CD4-positive, alpha-beta memory T cell (primary cell): ENCODE results near the gene PFN3. TPM values are rescaled to one million over a fixed set of nuclear protein-coding genes. Genes with fewer than 3 reads are reported as not detected.
"Not testable (repeated sequence)": the region's sequence is repeated elsewhere in the genome, so short reads cannot be mapped to it uniquely, and the experiment has no call there.

Experiments used
- CTCF ChIA-PET: fragments of 350-600 bp; sonication (Branson Sonifier 250); formaldehyde crosslinking; loops from one replicate; lab custom pipeline; 2021; ENCODE audit warnings: inconsistent platforms; ENCODE audit not compliant: partially characterized antibody; lab: Charles Lee
- POLR2A ChIA-PET: fragments of 350-600 bp; sonication (Branson Sonifier 250); formaldehyde crosslinking; loops from one replicate; lab custom pipeline; 2021; ENCODE audit not compliant: partially characterized antibody; lab: Charles Lee
- DNase-seq, 5 donors: peaks; one replicate each; pipeline versions ENCODE4 v3.0.0 to v3.0.0-alpha.2; 2020 to 2022; ENCODE audit warnings: mixed read lengths in 1 of 5
- H3K27ac ChIP-seq: one replicate; pipeline ENCODE4 v1.7.0; 2013; ENCODE audit warnings: low read depth, low read length
- H3K27me3 ChIP-seq: 2 replicates; pipeline ENCODE4 v1.7.0; 2013; ENCODE audit warnings: mild to moderate bottlenecking, low read length, moderate library complexity; ENCODE audit not compliant: insufficient read depth
- H3K36me3 ChIP-seq: 2 replicates; pipeline ENCODE4 v1.7.0; 2013; ENCODE audit warnings: mild to moderate bottlenecking, low read length, moderate library complexity; ENCODE audit not compliant: insufficient read depth
- H3K4me1 ChIP-seq: 2 replicates; pipeline ENCODE4 v1.7.0; 2013; ENCODE audit warnings: mild to moderate bottlenecking, low read length, moderate library complexity; ENCODE audit not compliant: insufficient read depth
- H3K4me3 ChIP-seq, 2 donors: one replicate each; pipeline ENCODE4 v1.7.0; 2013; ENCODE audit warnings: low read length in 2 of 2, mild to moderate bottlenecking in 1 of 2
- H3K9me3 ChIP-seq, 2 donors: one replicate each; pipeline ENCODE4 v1.7.0; 2013; ENCODE audit warnings: low read length in 2 of 2, control low read depth in 1 of 2; ENCODE audit not compliant: control insufficient read depth in 1 of 2
- H3K27ac Mint-ChIP-seq, 7 donors: one replicate each; pipeline ENCODE4 v1.8.0; 2020 to 2021; ENCODE audit warnings: mixed read lengths in 7 of 7, mild to moderate bottlenecking in 6 of 7, inconsistent platforms in 3 of 7, moderate library complexity in 3 of 7
- H3K27me3 Mint-ChIP-seq, 2 donors: one replicate each; pipeline ENCODE4 v1.8.0; 2020 to 2021; ENCODE audit warnings: mixed read lengths in 2 of 2
- H3K36me3 Mint-ChIP-seq, 2 donors: one replicate each; pipeline ENCODE4 v1.8.0; 2020 to 2021; ENCODE audit warnings: mixed read lengths in 2 of 2, inconsistent platforms in 1 of 2, mild to moderate bottlenecking in 1 of 2
- H3K4me1 Mint-ChIP-seq, 4 donors: one replicate each; pipeline ENCODE4 v1.8.0; 2020 to 2021; ENCODE audit warnings: mixed read lengths in 4 of 4, mild to moderate bottlenecking in 1 of 4
- H3K4me3 Mint-ChIP-seq, 8 donors: one replicate each; pipeline ENCODE4 v1.8.0; 2020 to 2021; ENCODE audit warnings: mixed read lengths in 8 of 8, mild to moderate bottlenecking in 7 of 8, moderate library complexity in 6 of 8, inconsistent platforms in 3 of 8
- H3K9me3 Mint-ChIP-seq, 8 donors: one replicate each; pipeline ENCODE4 v1.8.0; 2020 to 2021; ENCODE audit warnings: mixed read lengths in 8 of 8, mild to moderate bottlenecking in 5 of 8, inconsistent platforms in 3 of 8, moderate library complexity in 1 of 8
- intact Hi-C: fragments of 100-400 bp; cut with micrococcal nuclease; formaldehyde crosslinking; loops from one replicate; pipeline ENCODE4 v1.15.1; 2023
- polyA plus RNA-seq, 2 donors: library from polyadenylated mRNA; unstranded; fragments of 300-500 nt; fragmentation: Illumina TruSeq; gene quantifications; one replicate each; pipeline ENCODE4 v1.2.3, GENCODE V29; 2021
- total RNA-seq, 2 experiments: library from RNA; stranded (reverse); gene quantifications; one replicate each; pipeline ENCODE4 v1.2.3, GENCODE V29; 2021

The PFN3 gene
- total and polyA plus RNA-seq, 4 experiments from 2014 or later: not detected

GRCh38 chr5:177363565-177363964 is 36.9 kb downstream of the PFN3 start:
- H3K27me3 ChIP-seq: no peaks in the 10 kb centered on the region
- Mint-ChIP-seq H3K36me3 (peaks cover 18 to 47% of the 10 kb centered on the region in 2 donors), H3K9me3 (no peaks in the 10 kb centered on the region), H3K4me3 (peak overlapping the region in 7 of 8 donors; percentile 42 to 88 (median 57)), H3K27ac (peak overlapping the region in 3 of 7 donors; percentile 90 to 92 (median 91)), H3K27me3 (no peaks in the 10 kb centered on the region), H3K4me1 (peaks cover 45 to 82% (median 60%) of the 10 kb centered on the region in 4 donors)
- peaks cover 86% of the 10 kb centered on the region for H3K4me1 ChIP-seq
- ChIA-PET POLR2A (interaction anchor here (1.0 to 5.9 kb wide), 6 partner anchors 8 to 134 kb away, joined by 3 to 59 read pairs (median 5); partner anchors contain the start of genes LMAN2 and PDLIM7), CTCF (interaction anchor here (2.4 to 4.1 kb wide), 2 partner anchors 10 to 26 kb away, joined by 13 to 30 read pairs; no protein-coding TSS in a partner anchor)
- intact Hi-C loops: loop anchor here (5.0 kb wide), 2 partner anchors 39 to 61 kb away; partner anchors contain the start of genes PFN3, PRELID1 and RAB24
- DNase-seq: peak in 1 of 5 donors; percentile 11
- peaks cover 28% of the 10 kb centered on the region for H3K36me3 ChIP-seq
- no peaks in the 10 kb centered on the region for H3K9me3 ChIP-seq
- H3K4me3 ChIP-seq: peak overlapping the region in 1 of 2 donors; percentile 52
- peak overlapping the region; percentile 81 for H3K27ac ChIP-seq

- H3K27ac ChIP-seq: peak overlapping the region; percentile 81
- H3K27me3 ChIP-seq: no peaks in the 10 kb centered on the region
- Mint-ChIP-seq H3K27ac (peak overlapping the region; percentile 86 to 97 (median 92)), H3K4me1 (peaks cover 40 to 76% (median 59%) of the 10 kb centered on the region in 4 donors), H3K27me3 (no peaks in the 10 kb centered on the region), H3K4me3 (peak overlapping the region; percentile 81 to 89 (median 85)), H3K36me3 (peaks cover 11 to 42% of the 10 kb centered on the region in 2 donors), H3K9me3 (no peaks in the 10 kb centered on the region)
- peak overlapping the region; percentile 11 to 52 for H3K4me3 ChIP-seq
- CTCF ChIA-PET: interaction anchor here (1.0 to 8.7 kb wide), 10 partner anchors 7 to 138 kb away, joined by 3 to 90 read pairs (median 14); no protein-coding TSS in a partner anchor
- peak; percentile 54 to 86 (median 61) for DNase-seq
- POLR2A ChIA-PET: interaction anchor here (1.0 to 5.9 kb wide), 8 partner anchors 9 to 69 kb away, joined by 3 to 59 read pairs (median 6); partner anchors contain the start of gene LMAN2
- peaks cover 21% of the 10 kb centered on the region for H3K36me3 ChIP-seq
- H3K4me1 ChIP-seq: peaks cover 81% of the 10 kb centered on the region
- no peaks in the 10 kb centered on the region for H3K9me3 ChIP-seq
- intact Hi-C loops: loop anchor here (5.0 kb wide), 2 partner anchors 39 to 61 kb away; partner anchors contain the start of genes PFN3, PRELID1 and RAB24
These were observed 37.6 kb downstream of the PFN3 start for GRCh38 chr5:177362610-177363507.

- ChIA-PET POLR2A (interaction anchor here (1.0 to 5.9 kb wide), 9 partner anchors 9 to 70 kb away, joined by 3 to 59 read pairs (median 4); partner anchors contain the start of gene LMAN2), CTCF (interaction anchor here (0.9 to 8.7 kb wide), 10 partner anchors 8 to 139 kb away, joined by 3 to 90 read pairs (median 5); no protein-coding TSS in a partner anchor)
- Histone ChIP-seq H3K4me1 (peaks cover 85% of the 10 kb centered on the region), H3K27me3 (no peaks in the 10 kb centered on the region), H3K36me3 (peaks cover 15% of the 10 kb centered on the region), H3K9me3 (no peaks in the 10 kb centered on the region), H3K27ac (peak overlapping the region; percentile 81), H3K4me3 (peak overlapping the region in 1 of 2 donors; percentile 52)
- Mint-ChIP-seq H3K27ac (peak overlapping the region; percentile 86 to 97 (median 92)), H3K4me1 (peaks cover 45 to 82% (median 65%) of the 10 kb centered on the region in 4 donors), H3K4me3 (peak overlapping the region; percentile 81 to 89 (median 85)), H3K27me3 (no peaks in the 10 kb centered on the region), H3K36me3 (peaks cover 11 to 45% of the 10 kb centered on the region in 2 donors), H3K9me3 (peaks cover 0 to 3% (median 0%) of the 10 kb centered on the region in 8 donors)
- no peak for DNase-seq
- intact Hi-C loops: loop anchor here (5.0 kb wide), 2 partner anchors 40 to 60 kb away; partner anchors contain the start of genes PFN3, PRELID1 and RAB24
These were observed 38.2 kb downstream of the PFN3 start for GRCh38 chr5:177362292-177362609.

- peak overlapping the region; percentile 81 for H3K27ac ChIP-seq
- H3K36me3 Mint-ChIP-seq: peaks cover 11 to 45% of the 10 kb centered on the region in 2 donors
- H3K9me3 Mint-ChIP-seq: peaks cover 0 to 3% (median 0%) of the 10 kb centered on the region in 8 donors
- DNase-seq: peak in 1 of 5 donors; percentile 23
- H3K4me1 ChIP-seq: peaks cover 91% of the 10 kb centered on the region
- H3K27me3 ChIP-seq: no peaks in the 10 kb centered on the region
- peaks cover 12% of the 10 kb centered on the region for H3K36me3 ChIP-seq
- no peaks in the 10 kb centered on the region for H3K27me3 Mint-ChIP-seq
- ChIA-PET CTCF (interaction anchor here (0.9 to 8.7 kb wide), 10 partner anchors 9 to 140 kb away, joined by 3 to 90 read pairs (median 5); no protein-coding TSS in a partner anchor), POLR2A (interaction anchor here (1.0 to 5.9 kb wide), 12 partner anchors 8 to 72 kb away, joined by 3 to 59 read pairs (median 4); partner anchors contain the start of gene LMAN2)
- peak overlapping the region; percentile 81 to 89 (median 85) for H3K4me3 Mint-ChIP-seq
- H3K4me3 ChIP-seq: no peak overlapping the region
- no peaks in the 10 kb centered on the region for H3K9me3 ChIP-seq
- H3K27ac Mint-ChIP-seq: peak overlapping the region; percentile 86 to 97 (median 92)
- intact Hi-C loops: loop anchor here (5.0 kb wide), 2 partner anchors 41 to 59 kb away; partner anchors contain the start of genes PFN3, PRELID1 and RAB24
- peaks cover 51 to 88% (median 71%) of the 10 kb centered on the region in 4 donors for H3K4me1 Mint-ChIP-seq
These were observed 38.8 kb downstream of the PFN3 start for GRCh38 chr5:177361418-177362291.

- Mint-ChIP-seq H3K4me3 (peak overlapping the region in 7 of 8 donors; percentile 44 to 85 (median 60)), H3K36me3 (peaks cover 7 to 44% of the 10 kb centered on the region in 2 donors), H3K27ac (peak overlapping the region in 5 of 7 donors; percentile 17 to 92 (median 37)), H3K4me1 (peaks cover 54 to 95% (median 73%) of the 10 kb centered on the region in 4 donors)
- DNase-seq: peak in 1 of 5 donors; percentile 27
- not testable (repeated sequence) for H3K4me3 ChIP-seq, H3K9me3 Mint-ChIP-seq, H3K27me3 Mint-ChIP-seq, H3K36me3 ChIP-seq, H3K27me3 ChIP-seq, H3K9me3 ChIP-seq
- ChIA-PET POLR2A (interaction anchor here (0.9 to 5.9 kb wide), 11 partner anchors 7 to 95 kb away, joined by 3 to 59 read pairs (median 4); partner anchors contain the start of gene LMAN2), CTCF (interaction anchor here (0.7 to 8.7 kb wide), 8 partner anchors 9 to 147 kb away, joined by 3 to 90 read pairs (median 10); no protein-coding TSS in a partner anchor)
- intact Hi-C loops: loop anchor here (5.0 kb wide), 2 partner anchors 42 to 58 kb away; partner anchors contain the start of genes PFN3, PRELID1 and RAB24
- Histone ChIP-seq H3K4me1 (peaks cover 91% of the 10 kb centered on the region), H3K27ac (peak overlapping the region; percentile 81)
These were observed 39.7 kb downstream of the PFN3 start for GRCh38 chr5:177360740-177361139.
